Measurements from ENCODE around the gene FGF23.

FGF23 gene

DNA sequence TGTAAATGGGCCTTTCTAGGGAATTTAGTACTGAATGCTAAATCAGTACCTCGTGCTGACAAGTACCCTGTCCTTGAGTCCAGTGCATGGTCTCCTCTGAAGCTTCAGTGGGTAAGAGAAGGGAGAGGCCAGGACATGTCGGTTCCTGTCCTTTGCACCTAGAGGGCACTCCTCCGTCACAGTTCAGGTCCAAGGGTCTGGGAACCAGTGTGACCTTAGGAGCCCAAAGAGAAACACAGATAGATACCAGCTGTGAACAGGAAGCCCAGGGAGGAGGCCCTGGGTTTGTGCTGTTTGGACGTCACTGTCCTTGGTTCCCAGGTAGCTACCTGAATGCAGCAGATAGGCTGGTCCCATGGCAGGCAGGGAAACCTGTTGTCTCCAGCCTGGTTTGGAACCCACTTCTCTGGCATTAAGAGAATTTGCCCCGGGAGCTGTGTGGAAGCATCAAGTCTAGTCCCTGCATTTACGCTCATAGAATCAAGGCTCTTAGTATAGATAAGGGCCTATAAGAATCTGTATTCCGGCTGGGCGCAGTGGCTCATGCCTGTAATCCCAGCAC is 3.9 kb upstream of the FGF23 start:
- peak; percentile 17 for DNase-seq (ENCODE audit: low spot score)

DNA sequence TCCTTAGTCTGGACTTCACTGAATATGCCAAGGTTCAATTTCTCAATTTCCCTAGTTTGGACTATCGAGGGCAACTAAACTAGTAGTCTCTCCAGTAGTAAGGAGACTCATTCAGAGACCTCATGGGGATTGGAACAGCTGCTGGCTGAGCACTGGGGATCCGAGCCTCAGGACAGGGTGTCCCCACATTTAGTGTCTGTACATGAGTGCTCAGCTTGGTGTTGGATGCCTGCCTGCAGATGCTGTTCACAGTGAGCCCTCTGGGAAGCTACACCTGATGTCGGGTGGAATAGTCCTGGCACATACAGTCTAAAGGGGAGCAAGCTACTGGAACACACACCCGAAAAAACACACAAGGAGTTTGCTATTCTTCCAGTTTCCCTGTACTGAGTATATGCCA is 820 bp upstream of the FGF23 start:
- no peak for DNase-seq (ENCODE audit: low spot score)

DNA sequence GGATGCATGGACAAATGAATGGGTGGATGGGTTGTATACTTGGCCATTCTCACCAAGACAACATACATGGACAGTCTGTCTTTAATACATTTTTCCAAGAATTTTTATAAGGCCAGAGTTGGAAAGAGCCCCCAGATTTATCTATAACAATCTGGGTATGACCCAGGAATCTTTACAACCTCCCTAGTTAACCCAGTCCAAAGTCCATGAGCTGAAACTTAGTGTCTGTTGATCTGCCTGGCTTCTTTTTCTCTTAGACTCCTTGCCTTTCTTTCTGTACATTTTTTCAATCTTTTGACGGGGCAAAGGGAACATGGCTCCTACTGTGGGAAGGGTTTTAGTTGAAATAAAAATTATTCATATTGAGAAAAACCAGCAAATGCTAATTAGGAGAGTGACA is 740 bp downstream of the FGF23 start:
- DNase-seq (ENCODE audit: low spot score): no peak

DNA sequence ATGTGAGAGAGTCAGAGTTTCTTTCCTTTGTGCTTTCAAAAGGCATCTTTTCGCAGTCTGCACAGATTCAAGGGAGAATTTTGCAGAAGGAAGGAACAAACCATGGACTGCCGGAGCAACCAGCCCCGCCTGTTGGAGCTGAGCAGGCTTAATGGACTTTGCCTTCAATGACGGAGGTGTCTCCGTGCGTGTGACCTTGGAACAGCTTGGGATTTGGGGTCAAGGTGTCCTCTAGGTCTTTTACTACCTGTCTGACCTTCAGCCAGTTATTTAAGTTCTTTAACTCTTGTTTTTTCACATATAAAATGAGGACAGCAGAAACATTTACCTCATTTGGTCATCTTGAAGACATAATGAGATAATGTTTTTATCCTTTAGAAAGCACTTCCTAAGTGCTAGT is 4.1 kb downstream of the FGF23 start:
- DNase-seq (ENCODE audit: low spot score): no peak

DNA sequence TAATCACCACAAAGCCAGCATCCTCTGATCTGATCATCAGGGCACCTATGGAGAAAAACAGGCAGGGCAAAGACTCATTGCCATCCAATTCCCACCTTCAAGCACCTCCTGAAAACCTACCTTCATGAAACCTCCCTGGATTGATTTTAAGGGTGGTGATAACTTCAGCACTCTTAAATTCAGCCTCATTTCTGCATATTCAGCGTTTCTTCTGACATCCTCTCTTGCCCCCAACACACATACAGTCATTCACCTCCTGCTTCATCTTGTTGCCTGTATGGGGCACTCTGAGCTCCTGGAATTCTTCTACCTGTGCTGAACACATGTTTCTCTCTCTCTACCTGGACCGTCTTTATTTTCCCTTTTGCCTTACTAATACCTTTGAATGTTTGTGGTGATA is 6.9 kb downstream of the FGF23 start:
- no peak for DNase-seq (ENCODE audit: low spot score)

DNA sequence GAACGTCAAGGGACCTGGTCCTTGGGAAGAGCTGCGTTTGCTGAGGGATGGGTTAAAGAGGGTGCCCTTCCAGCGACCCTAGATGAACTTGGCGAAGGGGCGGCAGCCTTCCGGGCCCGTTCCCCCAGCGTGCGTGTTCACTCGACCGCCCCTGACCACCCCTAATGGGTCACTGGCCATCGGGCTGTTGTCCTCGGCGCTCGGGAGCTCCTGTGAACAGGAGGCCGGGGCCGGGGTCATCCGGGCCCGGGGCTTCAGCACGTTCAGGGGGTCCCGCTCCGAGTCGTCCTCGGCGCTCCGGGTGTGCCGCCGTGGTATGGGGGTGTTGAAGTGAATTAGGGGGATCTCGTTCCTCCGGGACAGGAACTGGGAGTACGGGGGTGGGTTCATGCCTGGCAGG is 9.2 kb downstream of the FGF23 start:
- DNase-seq (ENCODE audit: low spot score): no peak

DNA sequence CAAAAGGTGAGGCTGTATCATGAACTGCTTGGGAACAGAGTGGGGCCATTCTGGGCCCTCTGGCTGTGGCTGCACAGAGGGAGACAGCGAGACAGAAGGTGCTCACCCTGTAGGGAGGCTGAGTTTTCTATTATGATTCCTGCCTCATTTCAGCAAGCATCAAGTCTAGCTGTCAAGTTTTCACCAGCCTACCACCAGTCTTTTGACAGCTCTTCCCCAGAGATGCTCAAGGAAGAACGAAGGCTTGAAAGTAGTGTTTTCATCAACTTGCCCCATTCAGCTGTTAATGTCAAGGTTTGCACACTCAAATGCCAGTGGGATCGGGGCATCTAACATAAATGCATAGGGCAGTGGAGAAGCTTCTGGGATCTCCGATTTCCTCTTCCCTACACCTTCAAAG is 10.0 kb downstream of the FGF23 start:
- no peak for DNase-seq (ENCODE audit: low spot score)

DNA sequence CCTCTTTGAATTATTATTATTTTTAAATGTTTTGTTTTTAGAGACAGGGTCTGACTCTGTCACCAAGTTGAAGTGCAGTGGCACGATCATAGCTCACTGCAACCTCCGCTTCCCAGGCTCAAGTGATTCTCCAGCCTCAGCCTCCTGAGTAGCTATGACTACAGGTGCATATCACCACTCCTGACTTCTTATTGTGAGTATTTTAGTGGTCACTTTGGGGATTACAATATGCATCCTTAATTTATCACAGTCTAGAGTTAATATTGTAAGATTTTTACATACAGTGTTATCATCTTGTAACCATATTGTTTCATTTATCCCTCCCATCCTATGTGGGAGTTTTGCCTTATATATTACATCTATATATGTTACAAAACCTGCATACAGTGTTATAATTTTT is 13.4 kb downstream of the FGF23 start:
- no peak for DNase-seq (ENCODE audit: low spot score)

DNA sequence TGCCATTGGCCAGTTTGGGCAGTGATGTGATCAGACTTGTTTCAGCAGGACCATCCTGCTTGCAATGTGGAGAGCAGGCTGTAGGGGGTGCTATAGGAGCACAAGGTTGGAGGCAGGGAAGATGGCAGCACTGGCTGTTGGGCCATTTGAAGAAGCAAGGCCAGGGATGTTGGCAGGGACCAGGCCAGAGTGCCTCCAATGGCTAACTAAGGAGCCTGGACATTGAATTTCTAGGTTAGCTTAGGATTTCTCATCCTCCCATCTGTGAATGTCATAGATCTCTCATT is 23.5 kb downstream of the FGF23 start:
- DNase-seq (ENCODE audit: low spot score): peak; percentile 66

DNA sequence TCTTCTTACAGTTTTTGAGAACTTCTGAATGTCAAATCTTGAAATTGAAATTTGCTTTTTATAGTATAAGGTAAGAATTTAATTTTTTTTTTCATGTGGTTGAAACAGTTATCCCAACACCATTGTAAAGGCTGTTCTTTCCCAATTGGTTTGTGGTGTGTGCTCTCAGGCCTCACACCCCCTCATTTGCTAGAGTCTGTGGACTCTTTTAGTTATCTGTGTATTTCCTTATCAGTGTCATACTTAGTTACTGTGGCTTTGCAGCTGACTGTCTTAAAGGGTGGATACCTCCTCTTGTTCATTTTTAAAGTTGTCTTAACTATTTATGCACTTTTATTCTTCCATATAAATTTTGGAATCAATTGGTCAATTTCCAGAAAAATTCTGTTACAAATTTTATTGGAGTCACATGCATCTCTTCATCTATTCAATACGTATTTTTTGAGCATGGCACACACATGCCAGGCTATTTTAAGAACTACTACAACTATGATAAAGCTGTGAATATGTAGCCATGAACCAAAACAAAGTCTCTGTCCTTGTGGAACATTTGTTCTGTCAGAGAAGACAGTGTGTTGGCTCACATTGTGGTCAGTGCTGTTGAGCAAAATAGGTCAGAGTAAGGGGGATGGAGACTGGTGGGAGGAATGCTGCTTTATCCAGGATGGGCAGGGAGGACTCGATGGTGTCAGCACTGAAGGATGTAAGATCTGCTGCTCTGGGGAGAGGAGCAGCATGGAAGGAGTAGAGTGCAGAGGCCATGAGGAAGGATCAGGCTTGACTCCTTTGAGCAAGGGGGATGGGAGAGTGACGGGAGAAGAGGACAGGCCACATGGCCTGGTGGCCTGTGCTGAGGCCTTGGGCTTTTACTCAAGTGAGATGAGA is 24.1 kb downstream of the FGF23 start:
- no peak for DNase-seq (ENCODE audit: low spot score)

DNA sequence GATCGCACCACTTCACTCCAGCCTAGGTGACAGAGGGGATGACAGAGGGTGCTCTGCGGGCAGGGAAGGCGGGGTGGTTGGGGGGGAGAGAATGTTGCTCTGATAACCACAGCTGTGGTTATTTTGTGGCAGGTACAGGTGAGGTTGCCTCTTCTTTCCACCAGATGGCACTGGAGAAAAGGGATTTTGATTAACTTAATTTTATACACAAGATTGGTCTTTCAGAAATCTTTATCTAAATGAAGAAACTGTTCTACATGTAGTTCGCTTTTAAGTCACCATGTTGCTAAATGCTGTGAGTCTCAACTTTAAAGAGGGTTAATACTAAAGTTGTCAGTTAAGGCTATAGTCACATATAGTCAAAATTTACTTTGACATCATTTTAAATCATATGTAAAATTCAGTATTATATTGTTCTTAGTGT is 25.7 kb downstream of the FGF23 start:
- peak; percentile 50 for DNase-seq (ENCODE audit: low spot score)

DNA sequence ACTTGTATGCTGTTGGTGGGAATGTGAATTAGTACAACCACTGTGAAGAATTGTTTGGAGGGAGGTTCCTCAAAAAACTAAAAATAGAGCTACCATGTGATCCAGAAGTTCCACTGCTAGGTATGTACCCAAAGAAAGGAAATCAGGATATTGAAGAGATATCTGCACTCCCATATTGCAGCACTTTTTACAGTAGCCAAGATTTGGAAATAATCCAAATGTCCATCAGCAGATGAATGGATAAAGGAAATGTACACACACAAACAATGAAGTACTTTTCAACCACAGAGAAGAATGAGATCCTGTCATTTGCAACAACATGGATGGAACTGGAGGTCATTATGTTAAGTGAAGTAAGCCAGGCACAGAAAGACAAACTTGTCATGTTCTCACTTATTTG is 32.6 kb downstream of the FGF23 start:
- no peak for DNase-seq (ENCODE audit: low spot score)

DNA sequence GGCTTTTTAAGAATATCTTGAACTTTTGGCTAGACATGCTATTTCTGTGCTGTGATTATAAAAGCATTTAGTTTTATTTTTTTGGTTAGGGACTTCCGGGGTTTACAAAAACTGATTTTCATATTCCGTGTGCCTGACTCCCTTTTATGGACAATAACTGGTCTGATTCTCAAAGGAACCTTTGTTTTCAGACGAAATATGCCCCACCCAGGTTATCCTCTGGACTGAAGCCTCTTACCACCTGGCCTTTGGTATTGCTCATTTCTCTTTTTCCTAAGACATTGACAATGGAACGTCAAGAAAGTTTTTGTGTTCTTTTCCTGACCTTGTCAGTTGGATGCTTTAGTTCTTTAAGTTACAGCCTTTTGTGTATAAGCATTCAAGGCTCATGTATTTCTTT is 47.7 kb downstream of the FGF23 start:
- no peak for DNase-seq (ENCODE audit: low spot score)

DNA sequence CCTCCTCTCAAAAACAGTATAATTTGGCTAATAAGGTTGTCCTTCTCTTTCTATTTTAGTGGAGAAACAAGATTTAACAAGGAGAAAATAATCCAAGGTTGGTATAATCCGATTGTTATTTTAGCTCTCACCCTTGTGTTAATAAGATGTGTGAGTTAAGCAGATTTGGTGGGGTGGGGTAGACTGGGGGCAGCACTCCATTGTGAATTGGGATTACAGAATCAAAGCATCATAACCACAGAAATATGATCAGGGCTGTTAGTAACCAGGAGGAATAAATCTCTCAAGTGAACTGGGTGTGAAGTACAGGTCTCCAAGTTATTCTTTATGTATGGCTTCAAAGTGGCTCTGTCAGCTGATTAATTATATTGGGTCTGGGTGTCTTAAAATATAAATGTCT is 48.3 kb downstream of the FGF23 start:
- no peak for DNase-seq (ENCODE audit: low spot score)

DNA sequence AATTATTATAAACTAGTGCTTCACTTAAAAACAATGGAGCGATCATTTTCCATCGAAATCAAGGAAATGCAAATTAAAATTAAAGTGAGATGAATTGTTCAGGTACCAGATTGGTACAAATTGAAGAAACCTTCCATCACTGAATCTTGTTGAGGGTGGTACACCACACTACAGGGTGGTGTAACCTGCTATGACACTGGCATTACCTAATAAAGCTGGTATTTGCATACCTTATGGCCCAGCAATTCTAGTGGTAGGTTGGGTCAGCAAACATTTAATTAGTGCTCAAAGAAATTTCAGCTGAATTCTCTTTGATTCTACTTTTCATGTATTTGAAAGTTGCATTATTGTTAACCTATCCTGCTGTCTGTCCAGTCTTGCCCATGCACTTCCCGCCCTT is 49.3 kb downstream of the FGF23 start:
- DNase-seq (ENCODE audit: low spot score): no peak

DNA sequence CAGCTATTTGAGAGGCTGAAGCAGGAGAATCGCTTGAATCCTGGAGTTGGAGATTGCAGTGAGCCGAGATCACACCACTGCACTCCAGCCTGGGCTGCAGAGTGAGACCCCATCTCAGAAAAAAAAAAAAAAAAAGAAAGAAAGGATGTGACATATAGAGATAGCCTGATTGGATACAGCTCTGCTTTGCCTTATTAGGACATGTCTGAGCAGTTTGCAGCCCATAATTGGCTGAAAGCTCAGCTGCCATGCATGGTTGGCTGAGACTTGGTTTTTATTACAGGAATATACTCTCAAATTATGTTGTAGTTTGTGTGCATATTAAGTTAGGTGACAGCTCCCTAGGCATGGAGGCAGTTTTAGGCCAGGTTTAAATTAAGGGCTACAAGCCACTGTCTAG is 52.2 kb downstream of the FGF23 start:
- no peak for DNase-seq (ENCODE audit: low spot score)

DNA sequence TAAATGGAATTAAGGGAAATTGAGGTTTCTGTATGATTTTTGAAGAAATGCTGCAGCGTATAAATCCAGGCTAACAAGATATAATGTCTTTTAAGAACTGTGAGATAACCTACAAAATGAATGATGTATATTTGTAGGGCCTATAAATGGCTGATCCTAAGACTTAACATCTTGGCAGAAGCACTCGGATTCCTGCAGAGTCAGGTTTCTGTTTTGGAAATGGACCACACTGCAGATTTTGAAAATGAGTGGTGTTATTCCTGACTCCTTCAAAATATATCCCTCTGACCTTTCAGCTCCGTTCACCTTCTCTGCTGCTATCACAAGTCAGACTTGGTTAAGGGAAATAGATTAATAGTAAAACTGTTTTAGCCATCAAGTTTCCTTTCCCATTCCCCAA is 53.5 kb downstream of the FGF23 start:
- no peak for DNase-seq (ENCODE audit: low spot score)

DNA sequence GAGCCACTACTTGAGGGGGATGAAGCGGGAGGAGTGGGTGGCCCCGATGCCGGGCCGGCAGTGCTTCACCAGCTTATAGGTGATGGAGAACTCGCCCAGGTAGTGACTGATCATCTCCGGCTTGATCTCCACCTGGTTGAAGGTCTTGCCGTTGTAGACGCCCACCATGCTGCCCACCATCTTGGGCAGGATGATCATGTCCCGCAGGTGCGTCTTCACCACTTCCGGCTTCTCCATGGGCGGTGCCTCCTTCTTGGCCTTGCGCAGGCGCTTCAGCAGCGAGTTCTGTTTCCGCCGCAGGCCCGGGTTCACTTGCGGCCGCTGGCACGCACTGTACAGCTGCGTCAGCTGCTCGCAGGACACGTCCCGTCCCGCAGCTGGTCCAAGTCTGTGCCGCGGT is 55.1 kb downstream of the FGF23 start:
- no peak for DNase-seq (ENCODE audit: low spot score)

DNA sequence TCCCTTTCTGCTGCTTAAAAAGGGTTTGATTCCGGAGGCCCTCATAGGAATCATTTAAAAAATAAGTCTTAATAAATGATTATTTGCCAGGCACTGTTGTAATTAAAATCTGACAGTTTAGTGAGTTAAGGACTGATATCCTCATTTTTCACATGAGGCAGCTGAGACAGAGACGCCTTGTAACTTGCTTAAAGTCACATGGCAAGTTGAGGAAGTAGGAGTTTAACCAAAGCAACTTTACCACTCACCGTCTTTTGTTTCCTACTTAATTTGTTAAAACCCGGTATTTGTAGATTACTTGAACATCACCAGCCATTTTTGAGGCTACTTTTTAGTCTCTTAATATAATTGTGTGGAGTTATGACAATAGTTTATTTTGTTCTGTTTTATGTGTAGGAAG is 56.1 kb downstream of the FGF23 start:
- DNase-seq (ENCODE audit: low spot score): peak; percentile 20

DNA sequence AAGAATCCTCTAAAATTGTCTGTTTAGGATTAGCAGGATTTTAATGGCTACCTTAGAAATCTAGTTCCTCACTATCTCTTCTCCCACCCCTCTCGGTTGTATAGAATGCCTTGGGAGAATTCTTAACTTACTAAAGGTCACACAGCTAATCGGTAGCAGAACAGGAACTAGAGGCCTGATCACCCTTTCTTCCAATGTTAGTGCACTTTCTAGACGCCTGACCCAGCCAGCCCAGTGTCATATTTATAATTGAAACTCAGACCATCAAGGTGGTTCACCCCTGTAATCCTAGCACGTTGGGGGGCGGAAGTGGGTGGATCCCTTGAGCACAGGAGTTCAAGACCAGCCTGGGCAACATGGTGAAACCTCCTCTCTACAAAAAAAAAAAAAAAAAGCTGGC is 56.8 kb downstream of the FGF23 start:
- peak; percentile 17 for DNase-seq (ENCODE audit: low spot score)

DNA sequence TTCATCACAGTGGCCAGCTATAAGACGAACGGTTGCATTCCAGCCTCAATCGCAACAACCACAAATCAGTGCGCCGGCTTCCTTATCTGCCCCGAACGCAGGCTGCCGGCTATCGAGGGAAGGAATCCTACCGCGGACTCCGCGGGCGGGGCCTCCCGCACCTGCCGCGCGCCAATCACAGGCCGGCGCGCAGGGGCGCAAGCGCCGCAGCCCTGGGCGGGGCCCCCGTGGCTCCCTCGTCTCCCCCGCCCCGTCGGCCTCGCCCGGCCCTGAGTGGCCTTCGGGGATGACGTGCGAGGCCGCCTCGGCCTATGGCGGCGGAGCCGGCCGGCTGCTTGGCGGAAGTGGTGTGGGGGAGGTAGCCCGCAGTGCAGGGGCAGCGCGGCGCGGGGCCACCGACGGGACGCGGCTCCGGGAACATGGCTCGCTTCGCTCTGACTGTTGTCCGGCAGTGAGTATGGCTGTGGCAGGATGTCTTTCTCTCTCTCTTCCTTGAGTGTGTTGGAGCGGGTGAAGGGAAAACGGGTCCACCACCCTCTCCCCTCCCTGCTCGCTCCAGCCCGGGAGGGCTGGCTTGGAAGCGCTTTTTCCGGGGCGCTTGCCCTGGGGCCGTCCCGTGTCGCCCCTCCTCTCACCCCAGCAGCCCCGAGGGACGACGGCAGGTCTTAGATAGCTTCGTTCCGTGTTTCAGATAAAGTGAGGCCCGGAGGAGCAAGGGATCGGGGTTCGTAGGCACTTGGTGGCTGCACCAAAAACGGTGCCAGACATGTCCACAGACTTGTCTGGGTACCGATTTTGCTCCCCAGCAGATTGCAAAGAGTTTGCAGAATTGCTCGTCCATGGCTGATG is 58.4 kb downstream of the FGF23 start, which contains the start of gene TIGAR:
TSS of gene TIGAR (plus strand) at position 361 of the 849 bp plus-strand sequence. CDS start at position 420, 59 bp downstream.
- DNase-seq (ENCODE audit: low spot score): peak; percentile 97

DNA sequence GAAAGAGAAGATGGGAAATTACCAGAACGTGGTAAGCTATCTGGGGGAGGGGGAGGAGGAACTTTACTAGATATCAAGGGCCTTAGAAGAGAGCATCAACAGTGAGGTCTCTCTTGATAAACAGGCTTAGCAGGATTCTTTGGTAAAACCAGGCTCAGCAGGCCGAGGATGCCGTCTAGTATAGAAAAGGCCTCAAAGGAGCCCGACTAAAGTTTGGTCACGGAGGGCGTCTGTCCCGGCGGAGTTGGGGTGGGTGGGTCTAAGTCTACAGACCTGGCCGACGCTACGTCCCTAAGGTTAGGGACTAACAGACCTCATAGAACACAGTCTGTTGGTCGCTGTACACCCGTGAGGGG is 59.0 kb downstream of the FGF23 start:
- DNase-seq (ENCODE audit: low spot score): no peak

All from NAMALWA (cell line).